Measurements from ENCODE around the gene UQCR11.

- no peak for TF ChIP-seq CTCF (IDR thresholded peaks at IDR 0.05; ENCODE audit: borderline replicate concordance, extremely low read depth, low read length, poor library complexity, severe bottlenecking)
- no peak for TF ChIP-seq EZH2 (IDR thresholded peaks at IDR 0.05; ENCODE audit: borderline replicate concordance, low read depth, low read length, severe bottlenecking)
These were observed 44.9 kb downstream of the UQCR11 start for GRCh38 chr19:1560286-1560882.

All from DND-41 (cell line).